CD4-positive, alpha-beta T cell treated with Interleukin-17A for 1 hour (primary cell): ENCODE results near the gene PCID2.

Source experiments
- DNase-seq: peaks from one replicate; pipeline ENCODE4 v3.0.0-alpha.2; 2020

Gene PCID2

DNA sequence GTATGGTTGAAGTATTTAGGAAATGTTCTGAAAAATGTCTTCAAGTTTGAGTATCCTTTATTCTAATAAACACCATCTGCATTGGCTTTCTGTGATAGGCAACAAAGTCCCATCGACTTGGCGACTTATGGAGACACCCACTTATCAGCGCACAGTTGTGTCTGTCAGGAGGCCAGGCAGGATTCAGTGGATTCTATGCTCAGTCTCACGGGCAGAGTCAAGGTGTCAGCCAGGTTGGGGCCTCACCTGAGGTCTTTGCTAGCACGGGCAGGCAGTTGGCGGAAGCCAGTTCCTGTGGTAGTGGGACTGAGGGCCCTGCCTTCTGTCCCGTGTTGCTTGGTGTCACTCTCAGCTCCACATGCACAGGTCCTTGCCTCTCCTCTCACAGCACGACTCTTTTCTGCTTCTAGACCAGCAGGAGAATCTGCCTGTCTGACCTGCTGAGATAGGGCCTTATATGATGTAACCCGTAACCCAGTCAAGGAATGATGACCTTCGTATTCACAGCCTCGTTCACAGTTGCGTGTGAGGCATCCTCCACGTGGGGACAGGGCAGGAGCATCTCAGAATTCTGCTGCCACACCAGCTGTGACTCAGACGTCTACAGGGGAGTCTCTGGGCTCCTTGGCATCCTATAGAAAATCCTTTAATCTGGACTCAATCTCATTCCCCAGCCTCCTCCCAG is 10.9 kb upstream of the PCID2 start:
- no peak for DNase-seq

DNA sequence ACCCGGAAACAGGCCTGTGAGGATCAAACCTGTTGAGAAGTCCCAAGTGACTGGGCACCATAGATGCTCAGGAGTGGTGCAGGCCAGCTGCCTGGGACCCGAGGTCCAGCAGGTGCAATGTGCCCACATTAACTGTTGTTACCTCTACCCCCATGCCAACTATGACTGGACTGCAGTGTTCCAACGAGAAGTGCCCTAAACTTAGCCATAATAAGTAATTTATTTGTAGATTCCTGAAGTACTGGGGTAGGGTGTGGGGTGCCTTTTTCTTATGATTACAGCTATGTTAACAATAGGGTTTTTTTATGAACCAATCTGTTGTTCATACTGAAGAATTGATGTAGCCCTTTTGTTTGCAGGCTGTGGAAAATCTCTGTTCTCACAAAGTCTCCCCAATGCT is 10.1 kb upstream of the PCID2 start:
- no peak for DNase-seq

DNA sequence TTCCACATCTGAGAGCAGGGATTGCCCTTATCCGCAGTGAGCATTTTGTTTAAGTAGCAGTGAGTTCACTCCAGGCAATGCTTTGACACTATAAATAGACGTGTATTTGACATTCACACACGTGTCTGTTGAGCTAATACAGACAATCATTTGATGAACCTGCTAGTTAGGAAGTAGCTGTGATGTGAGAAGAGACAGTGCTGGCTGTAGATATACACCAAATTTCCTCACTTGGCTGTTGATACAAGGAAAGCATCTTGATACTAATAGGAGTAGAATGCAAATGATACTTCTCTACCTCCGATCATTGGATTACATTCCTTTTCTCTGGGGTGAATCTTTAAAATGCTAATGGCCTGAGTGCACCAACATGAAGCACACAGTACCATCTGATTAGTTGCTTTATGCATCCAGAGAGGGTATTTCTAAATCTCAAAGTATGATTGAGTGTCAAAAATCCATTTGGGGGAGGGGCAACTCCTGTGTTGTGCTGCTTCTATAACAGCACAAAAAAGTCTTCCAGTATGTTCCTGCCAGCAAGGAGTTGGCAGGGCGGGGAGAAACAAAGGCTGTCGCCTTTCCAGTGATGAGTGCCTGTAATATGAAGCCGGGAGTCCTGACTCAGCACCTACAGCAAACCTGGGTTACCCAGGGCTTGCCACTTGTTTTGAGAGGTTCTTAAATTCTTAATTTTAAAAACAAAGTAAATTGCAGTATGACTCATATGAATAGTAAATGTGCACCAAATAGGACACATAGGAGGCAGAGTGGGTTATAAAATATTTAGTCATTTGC is 8.0 kb upstream of the PCID2 start:
- DNase-seq, result no peak

DNA sequence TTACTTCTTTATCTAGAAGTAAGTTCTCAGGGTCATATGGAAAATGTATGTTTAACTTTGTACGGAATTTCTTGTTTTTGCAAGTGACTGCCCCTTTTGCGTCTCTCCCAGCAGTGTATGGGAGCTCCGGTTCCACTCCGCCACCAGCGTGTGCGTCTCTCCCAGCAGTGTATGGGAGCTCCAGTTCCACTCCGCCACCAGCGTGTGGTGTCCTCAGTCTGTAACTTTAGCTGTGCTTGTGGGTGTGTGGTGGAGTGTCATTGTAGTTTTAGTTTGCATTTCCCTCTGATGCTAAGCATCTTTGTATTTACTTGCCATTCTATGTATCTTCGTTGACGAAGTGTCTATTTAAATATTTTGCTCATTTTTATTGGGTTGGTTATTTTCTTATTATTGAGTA is 3.3 kb upstream of the PCID2 start:
- DNase-seq, result no peak

DNA sequence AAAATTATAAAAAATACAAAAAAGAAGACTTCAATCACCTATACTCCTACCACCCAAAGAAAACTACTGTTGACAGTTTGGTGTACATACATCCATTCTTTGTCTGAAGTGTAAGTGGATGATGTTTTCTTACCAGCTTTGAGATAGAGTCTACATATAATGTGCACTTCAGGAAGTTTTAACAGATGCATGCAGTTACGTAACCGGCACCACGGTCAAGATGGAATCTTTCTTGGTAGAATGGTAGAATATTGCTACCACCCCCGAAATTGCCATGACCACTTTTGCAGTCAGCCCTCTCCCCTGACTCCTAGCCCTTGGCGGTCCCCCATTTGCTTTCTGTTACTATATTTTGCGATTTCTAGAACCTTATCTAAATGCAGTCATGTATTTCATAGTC is 2.4 kb upstream of the PCID2 start:
- DNase-seq, result no peak

DNA sequence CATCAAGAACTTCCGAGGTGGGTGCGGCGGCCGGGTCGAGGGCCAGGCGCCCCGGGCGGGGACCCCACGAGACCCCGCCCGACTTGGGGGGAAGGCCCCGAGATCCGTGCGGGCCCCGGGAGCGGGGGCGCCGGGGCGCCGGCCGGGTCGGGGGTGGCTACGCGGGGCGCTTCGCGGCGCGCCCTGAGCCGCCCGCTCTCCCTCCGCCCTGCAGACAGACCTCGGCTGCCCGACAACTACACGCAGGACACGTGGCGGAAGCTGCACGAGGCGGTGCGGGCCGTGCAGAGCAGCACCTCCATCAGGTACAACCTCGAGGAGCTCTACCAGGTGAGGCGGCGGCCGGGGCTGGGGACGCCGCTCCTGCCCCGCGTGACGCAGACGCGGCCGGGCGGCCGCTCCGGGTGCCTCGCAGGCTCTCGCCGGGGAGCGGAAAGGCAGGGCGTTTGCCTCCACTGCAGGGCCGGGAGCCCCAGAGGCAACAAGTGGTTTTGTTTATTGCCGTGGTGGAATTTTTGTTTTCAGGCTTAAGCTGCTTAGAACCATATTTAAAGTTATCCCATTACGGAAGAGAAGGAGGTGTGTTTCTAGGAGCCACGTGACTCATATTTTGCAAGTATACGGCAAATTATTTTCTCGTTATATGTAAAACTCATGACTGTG is 1.4 kb upstream of the PCID2 start:
- peak; percentile 82 for DNase-seq

DNA sequence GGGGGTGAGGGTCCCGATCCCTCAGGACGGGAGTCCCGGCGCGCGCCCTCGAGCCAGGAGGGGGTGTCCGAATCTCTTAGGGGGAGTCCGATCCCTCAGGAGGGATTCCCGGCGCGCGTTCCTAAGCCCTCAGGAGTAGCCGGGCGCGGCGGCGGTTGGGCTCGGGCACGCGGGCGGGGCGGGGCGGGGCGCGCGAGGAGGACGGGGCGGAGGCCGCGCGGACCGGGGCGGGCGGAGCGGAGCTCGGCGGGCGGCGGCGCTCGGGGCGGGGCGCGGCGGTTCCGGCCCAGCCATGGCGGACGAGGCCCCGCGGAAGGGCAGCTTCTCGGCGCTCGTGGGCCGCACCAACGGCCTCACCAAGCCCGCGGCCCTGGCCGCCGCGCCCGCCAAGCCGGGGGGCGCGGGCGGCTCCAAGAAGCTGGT is 878 bp upstream of the PCID2 start, which contains the start of gene CUL4A:
Gene CUL4A (plus strand): TSS at position 278 of the 423 bp plus-strand sequence. CDS start 15 bp downstream, at position 293.
- peak; percentile 79 for DNase-seq

DNA sequence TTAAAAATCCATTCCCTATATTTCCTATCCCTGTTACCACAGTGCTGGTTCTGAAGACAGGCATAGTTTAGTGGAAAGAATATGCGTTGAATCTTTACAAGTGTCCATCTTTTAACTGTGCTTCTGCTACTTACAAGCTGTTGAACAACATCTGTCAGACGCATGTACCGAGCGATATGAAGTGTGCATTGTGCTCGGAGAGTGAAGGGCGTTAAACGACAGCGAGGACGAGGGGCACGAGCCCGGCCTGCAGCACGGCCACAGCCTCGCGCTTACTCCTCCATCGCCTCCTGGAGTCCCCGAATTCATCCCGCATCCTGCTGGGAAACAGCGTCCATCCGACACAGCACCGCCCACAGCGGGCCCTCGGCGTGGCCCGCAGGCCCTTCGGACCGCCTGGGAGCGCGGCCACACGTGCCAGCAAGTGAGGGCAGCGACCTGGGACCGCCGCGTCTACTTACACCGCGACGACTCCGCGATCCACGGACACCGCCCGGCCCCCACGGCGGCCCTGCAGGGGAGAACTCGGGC is 514 bp downstream of the PCID2 start:
- DNase-seq, result peak; percentile 8

DNA sequence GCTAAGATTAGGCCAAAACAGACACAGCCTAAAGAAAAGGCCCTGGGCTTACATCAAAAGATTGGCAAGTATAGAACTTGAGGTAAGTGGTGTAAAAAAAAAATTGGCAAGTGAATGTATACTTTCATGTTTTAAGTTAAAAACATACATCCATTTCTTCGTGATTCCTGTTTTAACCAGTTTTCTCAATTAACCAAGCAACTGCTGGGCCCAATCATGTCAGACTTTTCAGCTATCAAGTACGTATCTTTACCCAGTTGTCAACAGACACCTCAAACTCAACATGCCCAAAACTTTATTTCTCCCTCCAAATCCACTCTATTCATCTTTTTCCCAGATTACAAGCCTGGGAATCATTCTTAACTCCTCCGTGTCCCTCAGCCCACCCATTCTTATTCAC is 1.0 kb downstream of the PCID2 start:
- DNase-seq, result no peak

DNA sequence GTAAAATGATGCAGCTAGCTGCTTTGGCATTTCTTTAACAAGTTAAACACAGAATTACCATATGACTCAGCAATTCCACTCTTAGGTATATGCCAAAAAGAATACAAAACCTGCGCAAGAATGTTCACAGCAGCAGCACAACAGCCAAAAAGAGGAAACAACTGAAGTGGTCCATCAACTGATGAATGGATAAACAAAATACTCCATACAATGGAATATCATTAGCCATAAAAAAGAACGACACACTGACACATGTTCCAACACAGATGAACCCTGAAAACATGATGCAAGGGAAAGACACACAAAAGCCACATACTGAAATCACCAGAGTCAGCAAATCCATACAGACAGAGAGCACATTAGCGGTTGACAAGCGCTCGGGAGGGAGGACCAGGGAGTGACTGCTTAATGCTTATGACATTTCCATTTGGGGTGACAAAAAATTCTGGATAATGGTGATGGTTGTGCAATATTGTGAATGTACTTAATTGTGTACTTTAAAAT is 3.0 kb downstream of the PCID2 start:
- DNase-seq, result no peak

DNA sequence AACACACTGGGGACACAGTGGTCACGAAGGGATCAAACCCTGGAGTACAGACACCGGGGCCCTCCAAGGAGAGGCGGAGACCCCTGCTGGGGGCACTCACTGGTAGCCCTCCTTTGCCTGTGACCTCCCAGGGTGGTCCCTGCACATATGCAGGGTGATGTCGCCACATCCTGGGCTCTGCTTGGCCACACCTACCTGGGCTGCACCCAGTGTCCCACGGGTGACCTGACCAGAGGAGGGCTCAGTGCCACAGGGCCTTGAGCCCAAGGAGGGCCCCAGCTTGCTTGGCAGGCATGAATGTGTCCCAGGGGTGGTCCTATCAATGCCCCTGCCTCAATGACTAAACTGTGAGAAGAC is 4.1 kb downstream of the PCID2 start:
- no peak for DNase-seq

DNA sequence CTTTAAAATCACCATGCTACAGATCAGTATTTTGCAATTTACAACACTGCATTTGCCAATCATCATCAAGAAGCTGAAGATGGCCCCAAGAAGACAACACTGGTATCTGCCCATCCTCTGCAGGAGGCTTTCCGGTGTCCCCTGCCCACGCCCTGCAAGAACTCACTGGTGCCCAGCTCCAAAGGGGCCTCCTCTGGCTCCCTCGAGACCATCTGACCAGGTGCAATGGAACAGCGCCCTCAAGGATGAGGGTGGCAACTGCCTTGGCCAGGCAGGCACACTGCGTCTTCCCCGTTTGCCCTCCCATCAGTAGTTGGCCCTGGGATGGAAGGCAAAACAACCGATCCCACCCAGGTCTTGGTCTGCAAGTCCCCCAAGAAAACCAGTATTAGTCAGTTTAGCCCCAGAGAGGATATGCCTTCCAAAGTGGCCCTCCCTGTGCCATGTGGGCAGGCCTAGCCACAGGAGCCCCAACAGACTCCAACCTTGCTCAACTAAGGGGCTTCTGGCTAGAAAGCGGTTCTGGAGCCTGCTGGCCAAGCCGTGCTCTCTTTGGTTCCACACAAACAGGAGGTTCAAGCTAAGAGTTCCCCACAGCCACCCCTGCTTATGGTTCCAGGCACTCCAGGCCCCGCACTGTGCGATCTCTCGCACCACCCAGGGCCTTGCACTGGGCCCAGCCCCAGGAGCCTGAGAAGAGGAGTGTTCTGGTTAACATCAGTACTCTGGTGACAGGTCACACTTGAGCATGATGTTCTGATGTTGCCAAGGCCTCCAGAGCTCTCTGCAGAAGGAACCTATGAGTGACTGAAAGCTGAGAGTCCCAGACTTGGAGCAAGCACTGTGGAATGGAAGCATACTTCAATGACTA is 4.7 kb downstream of the PCID2 start:
- DNase-seq, result no peak

DNA sequence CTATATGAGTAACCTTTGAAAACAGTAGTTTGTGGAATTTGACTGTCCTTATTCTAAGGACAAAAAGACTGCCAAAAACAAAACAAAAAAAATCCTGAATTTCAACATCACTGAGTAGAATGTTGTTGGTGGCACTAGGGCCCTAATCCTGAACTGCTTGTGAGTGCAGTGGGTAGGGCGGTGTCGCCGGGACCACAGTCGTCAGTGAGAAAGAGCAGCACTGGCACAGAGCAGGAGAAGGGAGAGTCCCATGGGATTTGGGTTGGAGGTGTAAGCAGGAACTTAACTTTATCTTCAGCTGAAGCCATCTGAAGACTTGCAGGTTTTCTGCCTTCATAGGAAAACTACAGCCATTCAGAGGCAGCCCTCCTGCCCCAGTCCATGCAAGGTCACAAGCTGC is 5.6 kb downstream of the PCID2 start:
- no peak for DNase-seq

DNA sequence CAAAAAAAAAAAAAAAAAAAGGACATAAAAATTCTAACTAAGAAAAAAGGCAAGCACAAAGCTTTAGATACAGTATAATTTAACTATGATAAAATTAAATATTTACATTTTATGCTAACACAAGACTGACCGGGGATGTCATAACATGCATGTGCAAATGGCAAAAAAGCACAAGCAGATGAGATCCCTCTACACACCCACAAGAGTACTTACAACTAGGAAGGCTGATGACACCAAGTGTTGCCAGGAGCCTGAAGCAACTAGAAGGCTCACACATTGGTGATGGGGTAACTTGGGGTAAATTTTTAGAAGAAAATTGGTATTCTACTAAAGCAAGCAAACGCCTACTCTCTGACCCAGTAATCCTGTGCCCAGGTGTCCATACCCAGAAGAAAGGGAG is 6.7 kb downstream of the PCID2 start:
- DNase-seq, result no peak

DNA sequence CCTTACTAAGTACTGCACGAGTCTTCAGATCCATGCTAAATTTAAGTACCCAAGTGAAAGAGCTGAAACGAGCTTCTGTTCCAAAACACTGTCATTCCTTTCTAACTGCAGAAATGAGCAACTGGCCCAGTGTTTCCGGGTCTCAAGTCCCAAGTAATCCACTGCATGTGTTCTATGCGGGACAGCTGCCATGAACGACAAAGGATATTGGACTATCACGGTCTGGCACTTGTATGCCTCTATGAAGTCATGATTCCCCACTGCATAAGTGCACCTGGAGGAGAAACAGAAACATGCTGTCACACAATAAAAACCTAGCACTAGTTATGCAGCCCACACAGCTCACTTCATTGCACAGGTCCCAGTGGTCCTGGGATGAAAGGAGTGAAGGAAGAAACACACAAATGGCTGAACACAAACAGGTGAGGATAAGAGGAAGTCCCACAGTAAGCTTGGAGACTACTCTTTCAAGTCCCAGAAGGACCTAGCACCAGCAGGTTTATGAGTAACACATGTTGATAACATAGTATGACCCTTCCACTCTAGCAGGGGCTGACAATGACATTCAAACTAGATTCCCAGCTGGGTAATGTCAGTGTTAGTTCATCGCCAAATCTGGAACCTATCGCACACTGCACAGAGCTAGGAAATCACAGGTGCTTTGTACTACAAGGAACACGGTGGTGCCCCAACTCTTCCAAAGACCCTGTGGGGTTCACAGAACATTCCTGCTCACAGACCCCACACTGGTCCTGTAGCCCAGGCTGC is 11.3 kb downstream of the PCID2 start:
- DNase-seq, result no peak

DNA sequence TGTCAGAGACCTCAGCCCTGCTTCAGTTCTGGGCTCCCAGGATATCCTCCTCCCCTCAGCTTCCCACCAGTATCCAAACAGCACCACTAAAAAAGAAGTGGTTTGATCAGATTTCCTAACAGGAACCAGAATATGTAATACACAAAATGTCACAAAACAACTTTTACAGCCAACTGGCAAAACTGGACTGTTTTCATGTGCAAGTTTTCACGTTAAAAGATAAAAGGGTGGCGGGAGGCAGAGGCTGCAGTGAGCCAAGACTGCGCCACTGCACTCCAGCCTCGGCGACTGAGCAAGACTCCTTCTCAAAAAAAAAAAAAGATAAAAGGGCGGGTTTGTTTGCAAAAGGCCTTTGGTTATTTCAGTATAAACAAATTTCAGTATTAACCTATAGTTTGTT is 13.1 kb downstream of the PCID2 start:
- no peak for DNase-seq

DNA sequence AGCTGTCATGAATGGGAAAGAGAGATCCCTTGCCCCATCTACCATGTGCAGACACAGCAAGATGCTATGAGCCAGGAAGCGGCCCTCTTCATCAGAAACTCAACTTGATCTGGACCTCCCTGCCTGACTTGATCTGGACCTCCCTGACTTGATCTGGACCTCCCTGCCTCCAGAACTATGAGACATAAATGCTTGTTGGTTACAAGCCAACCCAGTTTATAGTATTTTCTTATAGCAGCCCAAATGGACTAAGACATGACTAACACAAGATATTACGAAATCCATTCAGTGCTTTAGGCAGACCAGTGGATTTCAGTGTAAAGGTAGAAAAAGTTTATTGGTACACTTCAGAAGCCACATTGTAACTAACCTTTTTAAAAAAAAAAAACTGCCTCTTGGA is 15.6 kb downstream of the PCID2 start:
- no peak for DNase-seq

DNA sequence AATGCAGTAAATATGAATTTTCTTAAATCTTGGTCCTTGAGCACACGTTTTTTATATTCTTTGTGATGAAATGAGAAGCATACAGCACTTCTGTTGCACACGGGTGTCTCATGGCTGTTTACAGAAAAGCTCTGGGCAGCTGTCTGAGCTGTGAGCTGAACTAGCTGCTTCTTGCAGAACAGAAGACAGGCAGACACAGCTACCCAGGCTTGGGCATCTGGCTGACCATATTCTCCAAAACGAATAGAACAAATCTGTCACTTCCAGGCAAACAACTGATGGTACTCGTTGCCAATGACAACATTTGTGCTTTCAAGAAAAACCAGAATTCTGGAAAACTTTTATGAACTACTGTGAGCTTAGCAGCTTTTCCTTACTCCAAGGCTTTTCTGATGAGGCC is 16.2 kb downstream of the PCID2 start:
- DNase-seq, result no peak

DNA sequence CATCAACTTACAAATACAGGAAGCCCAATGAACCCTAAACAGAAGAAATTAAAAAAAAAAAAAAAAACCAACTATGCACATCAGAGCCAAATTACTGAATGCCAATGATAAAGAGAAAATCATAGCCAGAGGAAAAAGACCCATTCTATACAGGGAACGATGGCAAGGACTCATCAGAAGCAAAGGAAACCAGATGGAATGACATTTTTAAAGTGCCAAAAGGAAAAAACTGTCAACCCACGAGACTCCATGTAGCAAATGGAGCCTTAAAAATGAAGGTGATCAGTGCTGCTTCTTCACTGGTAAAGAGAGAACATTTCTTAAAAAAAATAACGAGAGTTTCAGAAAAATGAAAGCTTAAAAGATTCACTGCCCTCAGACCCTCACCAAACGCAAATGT is 18.3 kb downstream of the PCID2 start:
- DNase-seq, result no peak

DNA sequence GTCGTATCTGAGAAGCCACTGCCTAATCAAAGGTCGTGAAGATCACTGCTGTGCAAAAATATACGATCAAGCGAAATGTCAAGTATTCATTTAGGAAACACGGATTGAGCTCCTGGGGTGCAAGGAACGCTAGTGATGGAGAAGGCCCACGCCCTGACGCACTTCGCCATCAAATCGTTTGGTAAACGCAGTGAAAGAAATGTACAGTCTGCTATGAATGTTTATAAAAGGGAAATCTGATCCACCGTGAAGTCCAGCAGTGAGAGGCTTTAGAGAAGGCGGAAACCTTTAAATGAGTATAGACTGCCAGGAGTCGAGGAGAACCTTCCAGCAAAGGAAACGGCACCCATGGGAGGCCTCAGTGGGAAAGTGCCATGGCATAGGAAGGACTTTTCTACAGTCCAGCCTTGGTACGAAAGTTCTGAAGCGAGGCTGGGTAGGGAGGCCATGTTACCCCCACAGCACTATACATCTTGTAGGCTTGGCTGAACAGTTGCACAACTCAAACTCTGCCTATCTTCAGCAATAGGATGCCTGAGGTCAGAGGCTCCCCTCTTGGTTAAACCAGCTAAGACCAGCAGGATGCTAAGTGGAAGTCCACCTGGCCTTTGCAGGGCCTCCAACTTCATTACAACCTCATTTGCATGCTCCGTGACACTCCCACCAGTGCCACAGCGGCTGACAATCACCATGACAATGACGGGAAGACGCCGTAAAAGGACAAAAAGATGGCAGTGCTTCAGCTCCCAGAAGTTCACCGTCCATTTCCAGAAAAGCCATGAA is 20.4 kb downstream of the PCID2 start:
- DNase-seq, result no peak

DNA sequence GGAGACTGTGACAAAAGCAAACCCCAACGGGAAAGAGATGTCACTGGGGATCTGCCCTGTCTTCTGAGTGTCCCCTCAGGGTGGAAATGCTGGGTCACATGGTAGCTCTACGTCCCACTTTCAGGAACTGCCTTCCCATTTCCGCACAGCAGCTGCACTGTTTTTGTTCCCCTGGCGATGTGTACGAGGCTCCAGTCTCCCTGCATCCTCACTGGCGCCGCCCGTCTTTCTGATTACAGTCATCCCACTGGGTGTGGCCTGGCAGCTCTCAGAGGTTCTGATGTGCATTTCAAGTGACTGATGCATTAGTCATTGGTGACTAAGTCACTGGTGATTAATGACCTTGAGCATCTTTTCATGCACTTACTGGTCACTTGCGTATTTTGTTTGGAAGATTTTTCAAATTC is 21.2 kb downstream of the PCID2 start:
- DNase-seq, result peak; percentile 24
